WTC11 (cell line): ENCODE data around the gene MPDZ. TPM values are rescaled to one million over a fixed set of nuclear protein-coding genes. Genes with fewer than 3 reads are reported as not detected.

Source experiments
- ATAC-seq: fragments of 200-7000 bp; cut with Tn5 transposase; 2 replicates; pipeline ENCODE4 v1.10.0; 2021; ENCODE audit warnings: mild to moderate bottlenecking, moderate library complexity
- CTCF ChIA-PET: fragments of 300-600 bp; sonication (Branson Sonifier 250); formaldehyde crosslinking; loops from one replicate; lab custom pipeline; 2021; ENCODE audit warnings: antibody characterized with exemption; lab: Charles Lee
- POLR2A ChIA-PET: fragments of 350-600 bp; sonication (Branson Sonifier 250); formaldehyde crosslinking; loops from one replicate; lab custom pipeline; 2021; ENCODE audit warnings: antibody characterized with exemption; lab: Charles Lee
- DNase-seq: peaks from one replicate; pipeline ENCODE4 v3.0.0; 2021; ENCODE audit warnings: low spot score
- H3K27ac Mint-ChIP-seq: 2 replicates; pipeline ENCODE4 v1.8.0; 2021; ENCODE audit warnings: mixed read lengths
- H3K27me3 Mint-ChIP-seq: 2 replicates; pipeline ENCODE4 v1.8.0; 2021; ENCODE audit warnings: low read depth, mild to moderate bottlenecking, moderate library complexity, mixed read lengths
- H3K36me3 Mint-ChIP-seq: 2 replicates; pipeline ENCODE4 v1.8.0; 2021; ENCODE audit warnings: mixed read lengths
- H3K4me1 Mint-ChIP-seq: 2 replicates; pipeline ENCODE4 v1.8.0; 2022; ENCODE audit warnings: mixed read lengths
- H3K4me3 Mint-ChIP-seq: 2 replicates; pipeline ENCODE4 v1.8.0; 2021; ENCODE audit warnings: mild to moderate bottlenecking, moderate library complexity, mixed read lengths
- H3K9me3 Mint-ChIP-seq: 2 replicates; pipeline ENCODE4 v1.8.0; 2021; ENCODE audit warnings: mixed read lengths
- AFF4 ChIP-seq: sonication (generic); formaldehyde crosslinking; IDR thresholded peaks from 2 replicates; pipeline ENCODE4 v1.8.1; 2023; ENCODE audit warnings: mild to moderate bottlenecking, missing genetic modification reagents, borderline replicate concordance
- AR ChIP-seq: fragments of 250-450 bp; sonication (Bioruptor Pico); IDR thresholded peaks from 2 replicates; pipeline ENCODE4 v1.9.0; 2021; ENCODE audit warnings: mild to moderate bottlenecking
- ARID4B ChIP-seq: sonication (generic); formaldehyde crosslinking; IDR thresholded peaks from 2 replicates; pipeline ENCODE4 v1.8.0; 2023; ENCODE audit warnings: missing genetic modification reagents, mild to moderate bottlenecking, borderline replicate concordance
- CREM ChIP-seq: sonication (generic); formaldehyde crosslinking; IDR thresholded peaks from 2 replicates; pipeline ENCODE4 v1.8.1; 2022; ENCODE audit warnings: mild to moderate bottlenecking, missing genetic modification reagents, moderate library complexity
- EMX1 ChIP-seq: fragments of 250-450 bp; sonication (Bioruptor Pico); IDR thresholded peaks from 2 replicates; pipeline ENCODE4 v1.8.0; 2021; ENCODE audit warnings: mild to moderate bottlenecking
- GABPB1 ChIP-seq: sonication (generic); formaldehyde crosslinking; IDR thresholded peaks from 2 replicates; pipeline ENCODE4 v1.8.1; 2023; ENCODE audit warnings: mild to moderate bottlenecking, missing genetic modification reagents
- HMGXB4 ChIP-seq: sonication (generic); formaldehyde crosslinking; IDR thresholded peaks from 2 replicates; pipeline ENCODE4 v1.8.1; 2023; ENCODE audit warnings: mild to moderate bottlenecking, moderate library complexity, missing genetic modification reagents
- JUN ChIP-seq: sonication (generic); formaldehyde crosslinking; IDR thresholded peaks from 2 replicates; pipeline ENCODE4 v1.8.0; 2023; ENCODE audit warnings: mild to moderate bottlenecking, missing genetic modification reagents
- MAX ChIP-seq: sonication (generic); formaldehyde crosslinking; IDR thresholded peaks from 2 replicates; pipeline ENCODE4 v1.8.0; 2022; ENCODE audit warnings: mild to moderate bottlenecking, missing genetic modification reagents
- RELA ChIP-seq: sonication (generic); formaldehyde crosslinking; IDR thresholded peaks from 2 replicates; pipeline ENCODE4 v1.8.1; 2022; ENCODE audit warnings: missing genetic modification reagents, mild to moderate bottlenecking, borderline replicate concordance
- TP53 ChIP-seq: sonication (generic); formaldehyde crosslinking; IDR thresholded peaks from 2 replicates; pipeline ENCODE4 v1.8.1; 2023; ENCODE audit warnings: mild to moderate bottlenecking, missing genetic modification reagents
- USF1 ChIP-seq: sonication (generic); formaldehyde crosslinking; IDR thresholded peaks from 2 replicates; pipeline ENCODE4 v1.8.0; 2022; ENCODE audit warnings: mild to moderate bottlenecking, missing genetic modification reagents
- ZBTB21 ChIP-seq: sonication (generic); formaldehyde crosslinking; IDR thresholded peaks from 2 replicates; pipeline ENCODE4 v1.8.1; 2023; ENCODE audit warnings: mild to moderate bottlenecking, missing genetic modification reagents, borderline replicate concordance
- ZNF396 ChIP-seq: fragments of 250-450 bp; sonication (Bioruptor Pico); IDR thresholded peaks from 2 replicates; pipeline ENCODE4 v1.8.0; 2021; ENCODE audit warnings: mild to moderate bottlenecking, moderate library complexity, borderline replicate concordance
- ZNF416 ChIP-seq: fragments of 250-450 bp; sonication (Bioruptor Pico); IDR thresholded peaks from 2 replicates; pipeline ENCODE4 v1.9.0; 2021; ENCODE audit warnings: mild to moderate bottlenecking, inconsistent platforms
- ZNF425 ChIP-seq: fragments of 250-450 bp; sonication (Bioruptor Pico); conservative IDR thresholded peaks from 2 replicates; pipeline ENCODE4 v1.9.0; 2021; ENCODE audit warnings: mild to moderate bottlenecking
- total RNA-seq: library from RNA; stranded (reverse); gene quantifications from 3 replicates; pipeline ENCODE4 v1.2.3, GENCODE V29; 2021

Gene MPDZ
- total RNA-seq, 1 experiment from 2014 or later = 38.5 TPM

- no peak overlapping the region for H3K27ac Mint-ChIP-seq
- ATAC-seq (no peak), DNase-seq (no peak)
- H3K4me3 Mint-ChIP-seq = no peak overlapping the region
- H3K27me3 Mint-ChIP-seq = no peaks in the 10 kb centered on the region
- H3K36me3 Mint-ChIP-seq = peaks cover 8% of the 10 kb centered on the region
- H3K4me1 Mint-ChIP-seq = 0 out of 2 replicates have a peak, but pooled peaks cover 5% of the 10 kb centered on the region
- no peaks in the 10 kb centered on the region for H3K9me3 Mint-ChIP-seq
- ChIA-PET POLR2A (no interaction called here), CTCF (no interaction called here)
- TF ChIP-seq JUN (CRISPR knock-in tag) (no peak), GABPB1 (no peak), EMX1 (CRISPR knock-in tag) (no peak), TP53 (CRISPR knock-in tag) (no peak), AR (no peak), ARID4B (CRISPR knock-in tag) (no peak), ZNF396 (CRISPR knock-in tag) (no peak), ZBTB21 (CRISPR knock-in tag) (no peak), ZNF425 (CRISPR knock-in tag) (no peak), MAX (no peak), CREM (CRISPR knock-in tag) (no peak), HMGXB4 (CRISPR knock-in tag) (no peak), RELA (CRISPR knock-in tag) (no peak), ZNF416 (CRISPR knock-in tag) (no peak), USF1 (CRISPR knock-in tag) (no peak), AFF4 (CRISPR knock-in tag) (no peak)
Measured at GRCh38 chr9:13213998-13214397, 65.5 kb downstream of the MPDZ start.
